Panc1 (cell line): ENCODE measurements around the gene HMCN2.

Experiments
- CTCF ChIP-seq: fragments of 450-650 bp; IDR thresholded peaks from 2 replicates; pipeline ENCODE4 v1.5.1; 2017; ENCODE audit warnings: mild to moderate bottlenecking
- POLR2AphosphoS5 ChIP-seq: IDR thresholded peaks from 2 replicates; pipeline ENCODE4 v1.6.1; 2012; ENCODE audit warnings: mild to moderate bottlenecking, low read depth, low read length, moderate library complexity
- REST ChIP-seq, 2 experiments: IDR thresholded peaks; 2 replicates each; pipeline ENCODE4 v1.6.1; 2011 to 2012; ENCODE audit warnings: low read depth in 2 of 2, control low read depth in 1 of 2, low read length in 1 of 2, mild to moderate bottlenecking in 1 of 2, moderate library complexity in 1 of 2; ENCODE audit not compliant: insufficient read depth in 1 of 2

GRCh38 chr9:130333712-130334062 is 68.1 kb downstream of the HMCN2 start:
- TF ChIP-seq POLR2AphosphoS5 (no peak), CTCF (no peak), REST (IDR thresholded peaks at IDR 0.05; ENCODE audit: insufficient read depth in 1 of 2, low read depth in 2 of 2, low read length in 1 of 2) (no peak)
